BJ (cell line): ENCODE measurements around the gene CTNNA2. TPM values are rescaled to one million over a fixed set of nuclear protein-coding genes. Genes with fewer than 3 reads are reported as not detected.

Experiments used
- CTCF ChIA-PET: fragments of 350-600 bp; formaldehyde crosslinking; extraction: SDS; loops from one replicate; lab custom pipeline; 2021; ENCODE audit warnings: antibody characterized with exemption, inconsistent platforms; lab: Yijun Ruan, JAX
- POLR2A ChIA-PET: fragments of 300-600 bp; sonication (Branson Sonifier 250); formaldehyde crosslinking; extraction: SDS; loops from one replicate; lab custom pipeline; 2021; ENCODE audit warnings: antibody characterized with exemption; lab: Charles Lee
- DNase-seq: peaks from one replicate; pipeline ENCODE4 v3.0.0-alpha.2; 2011; ENCODE audit warnings: low read depth
- H3K27me3 ChIP-seq: 2 replicates; pipeline ENCODE4 v1.6.0; 2011; ENCODE audit warnings: low read length; ENCODE audit not compliant: control insufficient read depth, insufficient read depth
- H3K36me3 ChIP-seq: 2 replicates; pipeline ENCODE4 v1.5.1; 2011; ENCODE audit warnings: low read length; ENCODE audit not compliant: control insufficient read depth, insufficient read depth
- H3K4me3 ChIP-seq: 2 replicates; pipeline ENCODE4 v1.5.1; 2011; ENCODE audit warnings: low read depth, mild to moderate bottlenecking, control low read depth, low read length
- CTCF ChIP-seq: IDR thresholded peaks from 2 replicates; pipeline ENCODE4 v1.5.1; 2011; ENCODE audit warnings: low read depth, mild to moderate bottlenecking, control low read depth, inconsistent platforms, low read length, moderate library complexity; ENCODE audit not compliant: insufficient read depth
- polyA plus RNA-seq: library from polyadenylated mRNA; depleted of rRNA; stranded (reverse); fragments of >200 nt; gene quantifications from 2 replicates; pipeline ENCODE4 v1.2.3, GENCODE V29; 2011

The CTNNA2 gene
- polyA plus RNA-seq, 1 experiment: not detected

- TF ChIP-seq CTCF: no peak
- POLR2A ChIA-PET: interaction anchor here (0.7 kb wide), 1 partner anchor 28 kb away, joined by 3 read pairs; no protein-coding TSS in a partner anchor
- H3K27me3 ChIP-seq: no peaks in the 10 kb centered on the region; the same call in 1 of the 2 replicates
- no peak overlapping the region for H3K4me3 ChIP-seq
- CTCF ChIA-PET: no interaction called here
- H3K36me3 ChIP-seq: no peaks in the 10 kb centered on the region
- DNase-seq: no peak
These were observed 599.9 kb downstream of the CTNNA2 start for GRCh38 chr2:80112790-80113189.

GRCh38 chr2:80113399-80113798 lies 600.5 kb downstream of the CTNNA2 start:
- CTCF ChIA-PET: no interaction called here
- DNase-seq: no peak
- no peaks in the 10 kb centered on the region; the same call in 1 of the 2 replicates for H3K27me3 ChIP-seq
- no peaks in the 10 kb centered on the region for H3K36me3 ChIP-seq
- POLR2A ChIA-PET: no interaction called here
- no peak for TF ChIP-seq CTCF
- H3K4me3 ChIP-seq: no peak overlapping the region

GRCh38 chr2:80114812-80115211 lies 602.0 kb downstream of the CTNNA2 start:
- ChIA-PET POLR2A (no interaction called here), CTCF (interaction anchor here (1.2 to 1.3 kb wide), 2 partner anchors 11 to 124 kb away, joined by 4 read pairs; no protein-coding TSS in a partner anchor)
- TF ChIP-seq CTCF: no peak
- H3K27me3 ChIP-seq: no peaks in the 10 kb centered on the region; the same call in 1 of the 2 replicates
- no peak for DNase-seq
- no peaks in the 10 kb centered on the region for H3K36me3 ChIP-seq
- H3K4me3 ChIP-seq: no peak overlapping the region

GRCh38 chr2:80117401-80117800 lies 604.5 kb downstream of the CTNNA2 start:
- H3K36me3 ChIP-seq: no peaks in the 10 kb centered on the region
- ChIA-PET CTCF (interaction anchor here (1.1 kb wide), 1 partner anchor 10 kb away, joined by 4 read pairs; no protein-coding TSS in a partner anchor), POLR2A (no interaction called here)
- no peak for TF ChIP-seq CTCF
- no peak for DNase-seq
- H3K27me3 ChIP-seq: no peaks in the 10 kb centered on the region; the same call in 1 of the 2 replicates
- H3K4me3 ChIP-seq: no peak overlapping the region

GRCh38 chr2:80120866-80121265 lies 608.0 kb downstream of the CTNNA2 start:
- TF ChIP-seq CTCF: no peak
- POLR2A ChIA-PET: no interaction called here

More at GRCh38 chr2:80120866-80121265, 608.0 kb downstream of the CTNNA2 start:
- H3K36me3 ChIP-seq: no peaks in the 10 kb centered on the region
- H3K27me3 ChIP-seq: no peaks in the 10 kb centered on the region; the same call in 1 of the 2 replicates
- no peak for DNase-seq
- CTCF ChIA-PET: no interaction called here
- H3K4me3 ChIP-seq: no peak overlapping the region
